HG03064 (cell line): ENCODE data around the gene NSUN5.
"Not testable (repeated sequence)": the region's sequence is repeated elsewhere in the genome, so short reads cannot be mapped to it uniquely, and the experiment has no call there.

Source experiments
- ATAC-seq: cut with Tn5 transposase; IDR thresholded peaks from one replicate; pipeline ENCODE4 v1.9.1; 2021; ENCODE audit warnings: low read depth; ENCODE audit not compliant: unreplicated experiment

The NSUN5 gene

GRCh38 chr7:73299812-73300211 lies 8.8 kb downstream of the NSUN5 start:
- not testable (repeated sequence) for ATAC-seq

- ATAC-seq: not testable (repeated sequence)
Measured at GRCh38 chr7:73297706-73298105, 10.9 kb downstream of the NSUN5 start.

- ATAC-seq: not testable (repeated sequence)
Measured at GRCh38 chr7:73297235-73297634, 11.4 kb downstream of the NSUN5 start.

- not testable (repeated sequence) for ATAC-seq
Measured at GRCh38 chr7:73277210-73277609, 31.4 kb downstream of the NSUN5 start.

GRCh38 chr7:73267813-73268212 lies 40.8 kb downstream of the NSUN5 start:
- ATAC-seq: not testable (repeated sequence)

GRCh38 chr7:73266719-73267368 lies 41.8 kb downstream of the NSUN5 start:
- ATAC-seq: not testable (repeated sequence)

GRCh38 chr7:73262416-73262815 lies 46.2 kb downstream of the NSUN5 start:
- not testable (repeated sequence) for ATAC-seq
